OCI-LY7 (cell line): Measurements from ENCODE around the gene TXNDC2. TPM values are rescaled to one million over a fixed set of nuclear protein-coding genes. Genes with fewer than 3 reads are reported as not detected.

Experiments used
- BruUV-seq: library from RNA; stranded (reverse); fragments of 400-500 nt; replicated peaks from 2 replicates; lab custom pipeline; 2021; lab: Mats Ljungman, UMichigan
- CTCF ChIA-PET: fragments of 300-600 bp; sonication (Branson Sonifier 250); formaldehyde crosslinking; loops from one replicate; lab custom pipeline; 2022; ENCODE audit warnings: antibody characterized with exemption; ENCODE audit not compliant: unreplicated experiment; lab: Charles Lee
- POLR2A ChIA-PET: fragments of 300-600 bp; sonication (Branson Sonifier 250); formaldehyde crosslinking; loops from one replicate; lab custom pipeline; 2022; ENCODE audit warnings: antibody characterized with exemption; lab: Charles Lee
- DNase-seq: peaks from one replicate; pipeline ENCODE4 v3.0.0-alpha.2; 2015; ENCODE audit warnings: low spot score
- H2AFZ ChIP-seq: fragments of 200-600 bp; sonication (generic), shearing (Covaris generic); 2 replicates; pipeline ENCODE4 v1.6.1; 2014; ENCODE audit warnings: mild to moderate bottlenecking, antibody characterized with exemption, low read length, moderate library complexity
- H3K27ac ChIP-seq: fragments of 200-600 bp; sonication (generic); 2 replicates; pipeline ENCODE4 v1.5.1; 2014; ENCODE audit warnings: mixed run types, low read depth, mild to moderate bottlenecking, moderate library complexity, low read length, inconsistent platforms; ENCODE audit not compliant: poor library complexity, severe bottlenecking
- H3K36me3 ChIP-seq: fragments of 200-600 bp; sonication (generic); 2 replicates; pipeline ENCODE4 v1.6.1; 2014; ENCODE audit warnings: mild to moderate bottlenecking, antibody characterized with exemption, low read length, moderate library complexity, mixed read lengths; ENCODE audit not compliant: insufficient read depth
- H3K4me1 ChIP-seq: fragments of 200-600 bp; sonication (generic); 2 replicates; pipeline ENCODE4 v1.5.1; 2014; ENCODE audit warnings: mild to moderate bottlenecking, low read length; ENCODE audit not compliant: insufficient read depth, poor library complexity, severe bottlenecking
- H3K4me2 ChIP-seq: fragments of 200-600 bp; sonication (generic); 2 replicates; pipeline ENCODE4 v1.6.1; 2014; ENCODE audit warnings: mild to moderate bottlenecking, low read length
- H3K4me3 ChIP-seq: fragments of 200-600 bp; sonication (generic); 2 replicates; pipeline ENCODE4 v1.5.1; 2014; ENCODE audit warnings: mild to moderate bottlenecking, low read depth, low read length; ENCODE audit not compliant: poor library complexity, severe bottlenecking
- H3K79me2 ChIP-seq: fragments of 200-600 bp; sonication (generic); 2 replicates; pipeline ENCODE4 v1.6.1; 2016; ENCODE audit warnings: low read depth, mild to moderate bottlenecking, low read length, moderate library complexity, mixed read lengths; ENCODE audit not compliant: insufficient read depth
- H3K9me2 ChIP-seq: fragments of 200-600 bp; sonication (generic); 2 replicates; pipeline ENCODE4 v1.6.1; 2016; ENCODE audit warnings: mild to moderate bottlenecking, low read length, mixed read lengths; ENCODE audit not compliant: insufficient read depth
- H3K9me3 ChIP-seq: fragments of 200-600 bp; sonication (generic); 2 replicates; pipeline ENCODE4 v1.6.1; 2014; ENCODE audit warnings: mild to moderate bottlenecking, mixed run types, low read length, mixed read lengths
- H4K20me1 ChIP-seq: fragments of 200-600 bp; sonication (generic); 2 replicates; pipeline ENCODE4 v1.6.1; 2014; ENCODE audit warnings: mild to moderate bottlenecking, antibody characterized with exemption, low read length, moderate library complexity, mixed read lengths; ENCODE audit not compliant: insufficient read depth
- EZH2phosphoT487 ChIP-seq: fragments of 200-600 bp; sonication (generic); IDR thresholded peaks from 2 replicates; pipeline ENCODE4 v1.6.1; 2018; ENCODE audit warnings: low read depth, borderline replicate concordance, mild to moderate bottlenecking, mixed run types, antibody characterized with exemption, low read length, moderate library complexity, mixed read lengths
- intact Hi-C: fragments of 100-400 bp; cut with micrococcal nuclease; formaldehyde crosslinking; loops from one replicate; pipeline ENCODE4 v1.10.0; 2022; ENCODE audit not compliant: unreplicated experiment
- total RNA-seq, 2 experiments: library from RNA; depleted of rRNA in 1 of 2; stranded (reverse); fragments of >200 nt in 1 of 2; shearing (Covaris generic) in 1 of 2; gene quantifications; 2 replicates each; pipeline ENCODE4 v1.2.3, GENCODE V29; 2014 to 2022
- TF ChIP-seq, protein P1 (sequence below): fragments of 200-600 bp; sonication (generic); conservative IDR thresholded peaks from 2 replicates; pipeline ENCODE4 v1.5.1; 2014; ENCODE audit warnings: mild to moderate bottlenecking, antibody characterized with exemption, low read length, moderate library complexity, mixed read lengths

TXNDC2 gene
- total RNA-seq, 2 experiments from 2014 or later: not detected

DNA sequence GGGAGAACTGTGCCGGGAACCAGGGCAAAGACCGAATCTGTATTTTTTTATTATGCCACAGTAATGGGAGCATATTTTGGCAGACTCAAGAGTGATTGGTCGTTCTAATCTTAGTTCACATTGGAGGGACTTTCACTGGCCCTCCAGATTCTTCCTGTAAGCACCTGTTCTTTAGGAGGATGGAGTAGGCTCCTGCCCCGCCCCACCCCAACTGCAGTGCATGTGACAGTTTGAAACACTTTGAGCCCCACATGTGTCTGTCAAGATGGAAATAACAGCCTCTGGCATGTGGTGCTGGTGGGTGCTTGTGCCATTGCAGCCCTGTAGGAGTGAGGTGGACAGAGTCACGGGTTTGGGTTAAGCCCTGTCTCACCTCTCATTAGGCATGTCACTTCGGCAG lies 43.3 kb upstream of the TXNDC2 start:
- H3K4me3 ChIP-seq: no peak overlapping the region
- ChIA-PET CTCF (no interaction called here), POLR2A (no interaction called here)
- DNase-seq: no peak
- H3K4me2 ChIP-seq: no peak overlapping the region
- no peaks in the 10 kb centered on the region for H3K36me3 ChIP-seq
- BruUV-seq: no TSS peak
- no peak overlapping the region for H2AFZ ChIP-seq
- TF ChIP-seq, protein P1, sequence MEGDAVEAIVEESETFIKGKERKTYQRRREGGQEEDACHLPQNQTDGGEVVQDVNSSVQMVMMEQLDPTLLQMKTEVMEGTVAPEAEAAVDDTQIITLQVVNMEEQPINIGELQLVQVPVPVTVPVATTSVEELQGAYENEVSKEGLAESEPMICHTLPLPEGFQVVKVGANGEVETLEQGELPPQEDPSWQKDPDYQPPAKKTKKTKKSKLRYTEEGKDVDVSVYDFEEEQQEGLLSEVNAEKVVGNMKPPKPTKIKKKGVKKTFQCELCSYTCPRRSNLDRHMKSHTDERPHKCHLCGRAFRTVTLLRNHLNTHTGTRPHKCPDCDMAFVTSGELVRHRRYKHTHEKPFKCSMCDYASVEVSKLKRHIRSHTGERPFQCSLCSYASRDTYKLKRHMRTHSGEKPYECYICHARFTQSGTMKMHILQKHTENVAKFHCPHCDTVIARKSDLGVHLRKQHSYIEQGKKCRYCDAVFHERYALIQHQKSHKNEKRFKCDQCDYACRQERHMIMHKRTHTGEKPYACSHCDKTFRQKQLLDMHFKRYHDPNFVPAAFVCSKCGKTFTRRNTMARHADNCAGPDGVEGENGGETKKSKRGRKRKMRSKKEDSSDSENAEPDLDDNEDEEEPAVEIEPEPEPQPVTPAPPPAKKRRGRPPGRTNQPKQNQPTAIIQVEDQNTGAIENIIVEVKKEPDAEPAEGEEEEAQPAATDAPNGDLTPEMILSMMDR: no peak
- TF ChIP-seq EZH2phosphoT487: no peak
- intact Hi-C loops: no loop called here
- H3K9me3 ChIP-seq: no peaks in the 10 kb centered on the region
- H3K79me2 ChIP-seq: no peaks in the 10 kb centered on the region
- no peaks in the 10 kb centered on the region for H3K4me1 ChIP-seq
- H4K20me1 ChIP-seq: no peaks in the 10 kb centered on the region
- H3K9me2 ChIP-seq: no peaks in the 10 kb centered on the region
- no peak overlapping the region for H3K27ac ChIP-seq

DNA sequence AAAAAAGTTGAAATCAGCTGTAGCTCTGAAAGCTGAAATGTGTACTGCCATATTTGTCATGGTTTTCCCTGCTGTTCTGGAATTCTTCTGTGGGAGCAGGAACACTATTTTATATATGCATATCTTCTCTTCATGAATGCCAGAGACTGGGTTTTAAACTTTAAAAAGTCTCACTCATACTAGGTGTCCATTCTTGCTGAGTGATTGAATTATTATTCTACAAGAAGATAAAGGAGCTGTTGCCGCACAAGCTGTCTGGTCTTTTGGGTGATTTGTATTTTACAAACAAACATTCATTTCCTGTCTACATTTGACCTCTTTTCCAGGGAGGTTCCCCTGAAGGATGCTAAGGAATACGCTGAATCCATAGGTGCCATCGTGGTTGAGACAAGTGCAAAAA lies 40.5 kb upstream of the TXNDC2 start:
- ChIA-PET POLR2A (no interaction called here), CTCF (no interaction called here)
- no peaks in the 10 kb centered on the region for H3K79me2 ChIP-seq
- H3K4me2 ChIP-seq: no peak overlapping the region
- H3K27ac ChIP-seq: no peak overlapping the region
- TF ChIP-seq, protein P1: no peak
- TF ChIP-seq EZH2phosphoT487: no peak
- no peak overlapping the region for H3K4me3 ChIP-seq
- no TSS peak for BruUV-seq
- H2AFZ ChIP-seq: no peak overlapping the region
- DNase-seq: no peak
- intact Hi-C loops: no loop called here
- H3K9me2 ChIP-seq: no peaks in the 10 kb centered on the region
- no peaks in the 10 kb centered on the region for H3K36me3 ChIP-seq
- H3K9me3 ChIP-seq: no peaks in the 10 kb centered on the region
- no peaks in the 10 kb centered on the region for H4K20me1 ChIP-seq
- no peaks in the 10 kb centered on the region for H3K4me1 ChIP-seq

DNA sequence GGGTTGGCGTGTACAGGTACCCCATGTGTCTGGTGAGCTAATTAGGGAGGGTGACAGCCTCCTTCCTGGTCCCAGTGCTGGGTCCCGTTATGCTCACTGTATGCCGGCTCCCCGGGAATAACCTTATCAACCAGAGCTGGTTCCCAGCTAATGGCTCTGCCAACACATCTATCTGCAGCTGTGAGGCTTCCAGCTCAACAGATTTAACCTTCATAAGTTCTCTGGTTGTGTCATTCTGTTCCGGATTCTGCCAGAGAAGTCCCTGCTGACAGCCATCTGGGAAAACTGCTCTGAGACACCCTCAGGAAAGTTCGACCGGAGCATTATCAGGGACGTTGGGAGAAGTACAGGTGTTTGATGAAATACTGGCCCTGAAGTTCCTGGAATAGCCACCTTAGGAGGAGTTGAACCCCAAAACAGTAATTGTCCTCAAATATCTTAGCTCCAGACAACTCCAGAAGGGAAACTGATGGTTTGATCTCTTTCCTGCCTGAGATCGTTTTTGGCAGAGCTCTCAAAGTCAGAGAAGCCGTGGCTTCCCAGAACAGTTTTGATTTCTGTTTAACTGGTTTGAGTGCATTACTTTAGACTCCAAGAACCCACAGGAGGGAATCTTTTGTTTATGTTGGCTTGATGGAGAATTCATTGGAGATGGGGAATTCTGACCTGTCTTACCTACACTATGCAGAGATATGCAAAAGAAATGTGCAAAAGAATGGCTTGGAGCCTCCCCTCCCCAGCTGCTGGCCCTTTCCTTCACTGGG lies 39.4 kb upstream of the TXNDC2 start:
- no peaks in the 10 kb centered on the region for H4K20me1 ChIP-seq
- H3K27ac ChIP-seq: no peak overlapping the region
- no peak overlapping the region for H2AFZ ChIP-seq
- H3K4me3 ChIP-seq: no peak overlapping the region
- no TSS peak for BruUV-seq
- H3K79me2 ChIP-seq: no peaks in the 10 kb centered on the region
- no peak for DNase-seq
- no peaks in the 10 kb centered on the region for H3K36me3 ChIP-seq
- ChIA-PET POLR2A (no interaction called here), CTCF (no interaction called here)
- intact Hi-C loops: no loop called here
- no peaks in the 10 kb centered on the region for H3K9me2 ChIP-seq
- TF ChIP-seq, protein P1: no peak
- TF ChIP-seq EZH2phosphoT487: no peak
- H3K9me3 ChIP-seq: no peaks in the 10 kb centered on the region
- no peaks in the 10 kb centered on the region for H3K4me1 ChIP-seq
- H3K4me2 ChIP-seq: no peak overlapping the region
